Glutamatergic neuron (in vitro differentiated cells): ENCODE data around the gene VRK1. TPM values are rescaled to one million over a fixed set of nuclear protein-coding genes. Genes with fewer than 3 reads are reported as not detected.

Experiments
- DNase-seq: peaks from one replicate; pipeline ENCODE4 v3.0.0; 2022
- H3K27ac Mint-ChIP-seq: one replicate; pipeline ENCODE4 v1.8.0; 2020; ENCODE audit warnings: mild to moderate bottlenecking, mixed read lengths, inconsistent platforms; ENCODE audit not compliant: unreplicated experiment
- H3K27me3 Mint-ChIP-seq: one replicate; pipeline ENCODE4 v1.8.0; 2020; ENCODE audit warnings: mild to moderate bottlenecking, moderate library complexity, mixed read lengths, inconsistent platforms; ENCODE audit not compliant: unreplicated experiment
- H3K36me3 Mint-ChIP-seq: one replicate; pipeline ENCODE4 v1.8.0; 2020; ENCODE audit warnings: mild to moderate bottlenecking, mixed read lengths, inconsistent platforms; ENCODE audit not compliant: unreplicated experiment
- H3K4me1 Mint-ChIP-seq: one replicate; pipeline ENCODE4 v1.8.0; 2020; ENCODE audit warnings: mild to moderate bottlenecking, low read depth, mixed read lengths, inconsistent platforms; ENCODE audit not compliant: unreplicated experiment
- H3K4me3 Mint-ChIP-seq: one replicate; pipeline ENCODE4 v1.8.0; 2020; ENCODE audit warnings: mild to moderate bottlenecking, mixed read lengths, inconsistent platforms; ENCODE audit not compliant: unreplicated experiment
- H3K9me3 Mint-ChIP-seq: one replicate; pipeline ENCODE4 v1.8.0; 2020; ENCODE audit warnings: mild to moderate bottlenecking, moderate library complexity, mixed read lengths, inconsistent platforms; ENCODE audit not compliant: unreplicated experiment
- total RNA-seq: library from RNA; stranded (reverse); fragmentation: NEBNext Ultra II Directional; extraction: Animal tissue kit (Norgen Biotek cat#: 25700); gene quantifications from one replicate; pipeline ENCODE4 v1.2.1, GENCODE V29; 2021; ENCODE audit not compliant: unreplicated experiment
- TF ChIP-seq, protein P1 (sequence below): fragments of 200-600 bp; sonication (generic); IDR thresholded peaks from one replicate; pipeline ENCODE4 v1.5.0; 2021; ENCODE audit not compliant: partially characterized antibody, unreplicated experiment

Gene VRK1
- total RNA-seq, 1 donor from 2014 or later = 50.5 TPM

DNA sequence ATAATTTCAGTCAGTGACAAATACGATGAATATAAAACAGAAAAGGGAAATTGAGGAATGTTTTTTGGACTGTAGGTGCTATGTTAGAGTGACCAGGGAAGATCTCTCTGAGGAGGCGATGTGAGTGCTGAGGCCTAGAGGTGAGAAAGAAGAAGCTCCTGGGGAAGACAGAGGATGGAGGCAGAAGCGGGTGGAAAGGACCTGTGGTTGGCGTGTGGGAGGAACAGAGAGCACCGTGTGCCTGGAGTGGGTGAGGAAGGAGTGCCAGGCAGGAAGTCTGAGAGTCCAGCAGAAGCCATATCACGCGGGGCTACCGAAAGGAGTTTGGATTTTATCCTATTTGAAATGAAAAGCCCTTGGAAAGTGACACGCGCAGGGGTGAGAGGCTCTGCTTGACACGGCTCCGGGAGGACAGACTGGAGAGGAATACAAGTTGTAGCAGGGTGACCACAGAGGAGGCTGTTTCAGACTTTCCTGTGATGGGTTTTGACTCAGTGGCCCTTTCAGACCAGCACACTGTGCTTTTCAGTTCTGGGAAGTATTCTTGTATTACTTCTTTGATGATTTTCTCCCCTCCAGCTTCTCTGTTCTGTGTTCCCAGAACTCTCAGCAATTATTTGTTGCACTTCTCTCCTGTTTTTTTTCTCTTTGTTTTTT lies 96.9 kb downstream of the VRK1 start:
- no peak for DNase-seq
- TF ChIP-seq, protein P1, sequence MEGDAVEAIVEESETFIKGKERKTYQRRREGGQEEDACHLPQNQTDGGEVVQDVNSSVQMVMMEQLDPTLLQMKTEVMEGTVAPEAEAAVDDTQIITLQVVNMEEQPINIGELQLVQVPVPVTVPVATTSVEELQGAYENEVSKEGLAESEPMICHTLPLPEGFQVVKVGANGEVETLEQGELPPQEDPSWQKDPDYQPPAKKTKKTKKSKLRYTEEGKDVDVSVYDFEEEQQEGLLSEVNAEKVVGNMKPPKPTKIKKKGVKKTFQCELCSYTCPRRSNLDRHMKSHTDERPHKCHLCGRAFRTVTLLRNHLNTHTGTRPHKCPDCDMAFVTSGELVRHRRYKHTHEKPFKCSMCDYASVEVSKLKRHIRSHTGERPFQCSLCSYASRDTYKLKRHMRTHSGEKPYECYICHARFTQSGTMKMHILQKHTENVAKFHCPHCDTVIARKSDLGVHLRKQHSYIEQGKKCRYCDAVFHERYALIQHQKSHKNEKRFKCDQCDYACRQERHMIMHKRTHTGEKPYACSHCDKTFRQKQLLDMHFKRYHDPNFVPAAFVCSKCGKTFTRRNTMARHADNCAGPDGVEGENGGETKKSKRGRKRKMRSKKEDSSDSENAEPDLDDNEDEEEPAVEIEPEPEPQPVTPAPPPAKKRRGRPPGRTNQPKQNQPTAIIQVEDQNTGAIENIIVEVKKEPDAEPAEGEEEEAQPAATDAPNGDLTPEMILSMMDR = no peak
- Mint-ChIP-seq H3K9me3 (no peaks in the 10 kb centered on the region), H3K27me3 (peaks cover 3% of the 10 kb centered on the region), H3K27ac (no peak overlapping the region), H3K4me3 (no peak overlapping the region), H3K4me1 (peaks cover 19% of the 10 kb centered on the region), H3K36me3 (no peaks in the 10 kb centered on the region)

DNA sequence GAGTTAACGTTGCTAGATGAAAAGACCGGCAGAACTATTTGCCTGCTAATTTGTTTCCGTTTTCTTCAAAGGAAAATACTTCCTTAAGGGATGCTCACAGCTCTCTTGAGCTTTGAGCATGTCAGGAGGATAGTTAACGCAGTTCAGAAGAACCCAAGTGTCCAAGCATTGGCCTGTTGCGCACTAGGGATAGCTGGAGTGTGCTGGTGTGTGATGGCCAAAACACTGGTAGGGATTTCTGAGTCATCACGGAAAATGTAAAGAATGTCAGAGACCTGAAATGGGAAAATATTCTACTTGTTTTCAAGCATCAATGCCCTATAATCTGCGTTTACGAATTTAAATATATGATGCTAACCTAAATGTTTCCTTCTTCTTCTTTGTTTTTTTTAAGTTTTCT lies 97.8 kb downstream of the VRK1 start:
- Mint-ChIP-seq H3K36me3 (no peaks in the 10 kb centered on the region), H3K4me1 (peaks cover 11% of the 10 kb centered on the region), H3K27ac (no peak overlapping the region), H3K27me3 (peaks cover 3% of the 10 kb centered on the region), H3K9me3 (no peaks in the 10 kb centered on the region), H3K4me3 (no peak overlapping the region)
- TF ChIP-seq, protein P1 = no peak
- DNase-seq = no peak

DNA sequence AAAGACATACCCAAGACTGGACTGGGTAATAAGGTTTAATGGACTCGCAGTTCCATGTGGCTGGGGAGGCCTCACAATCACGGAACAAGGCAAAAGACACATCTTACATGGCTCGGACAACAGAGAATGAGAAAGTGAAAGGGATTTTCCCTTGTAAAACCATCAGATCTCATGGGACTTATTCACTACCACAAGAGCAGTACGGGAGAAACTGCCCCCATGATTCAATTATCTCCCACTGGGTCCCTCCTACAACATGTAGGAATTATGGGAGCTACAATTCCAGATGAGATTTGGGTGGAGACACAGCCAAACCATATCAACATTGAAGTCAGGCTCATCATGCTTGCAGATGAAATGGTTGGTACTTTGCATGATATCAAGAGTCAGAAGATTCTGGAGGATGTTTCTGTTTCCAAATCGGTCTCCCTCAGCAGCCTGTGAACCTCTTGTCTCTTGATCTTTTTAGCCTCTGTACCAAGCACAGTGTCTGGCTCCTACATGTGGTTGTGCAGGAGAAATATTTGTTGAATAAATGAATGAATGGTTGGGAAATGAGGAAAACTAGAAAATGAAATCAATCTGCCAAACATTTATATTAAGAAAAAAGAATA lies 98.6 kb downstream of the VRK1 start:
- H3K27me3 Mint-ChIP-seq = peaks cover 3% of the 10 kb centered on the region
- H3K4me1 Mint-ChIP-seq = peaks cover 5% of the 10 kb centered on the region
- H3K36me3 Mint-ChIP-seq = peaks cover 1% of the 10 kb centered on the region
- H3K9me3 Mint-ChIP-seq = no peaks in the 10 kb centered on the region
- TF ChIP-seq, protein P1 = no peak
- H3K4me3 Mint-ChIP-seq = no peak overlapping the region
- H3K27ac Mint-ChIP-seq = no peak overlapping the region
- DNase-seq = no peak

DNA sequence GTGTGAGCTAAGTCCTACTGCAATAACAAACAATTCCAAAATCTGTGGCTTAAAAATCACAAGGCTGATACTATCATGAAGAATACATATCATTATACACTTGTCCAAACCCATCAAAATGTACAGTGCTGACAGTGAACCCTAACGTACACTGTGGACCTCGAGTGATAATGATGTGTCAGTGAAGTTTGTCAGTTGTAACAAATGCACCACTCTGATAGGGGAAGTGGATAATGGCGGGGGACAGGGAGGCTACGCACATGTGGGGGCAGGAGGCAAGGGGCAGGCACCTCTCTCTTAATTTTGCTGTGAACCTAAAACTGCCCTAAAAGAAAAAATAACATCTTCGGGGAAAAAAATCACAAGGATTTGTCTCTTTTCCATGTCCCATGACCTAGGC lies 100.0 kb downstream of the VRK1 start:
- no peak for DNase-seq
- no peak overlapping the region for H3K27ac Mint-ChIP-seq
- peaks cover 3% of the 10 kb centered on the region for H3K27me3 Mint-ChIP-seq
- H3K4me1 Mint-ChIP-seq = peaks cover 10% of the 10 kb centered on the region
- H3K9me3 Mint-ChIP-seq = no peaks in the 10 kb centered on the region
- TF ChIP-seq, protein P1 = no peak
- H3K4me3 Mint-ChIP-seq = no peak overlapping the region
- peaks cover 6% of the 10 kb centered on the region for H3K36me3 Mint-ChIP-seq

DNA sequence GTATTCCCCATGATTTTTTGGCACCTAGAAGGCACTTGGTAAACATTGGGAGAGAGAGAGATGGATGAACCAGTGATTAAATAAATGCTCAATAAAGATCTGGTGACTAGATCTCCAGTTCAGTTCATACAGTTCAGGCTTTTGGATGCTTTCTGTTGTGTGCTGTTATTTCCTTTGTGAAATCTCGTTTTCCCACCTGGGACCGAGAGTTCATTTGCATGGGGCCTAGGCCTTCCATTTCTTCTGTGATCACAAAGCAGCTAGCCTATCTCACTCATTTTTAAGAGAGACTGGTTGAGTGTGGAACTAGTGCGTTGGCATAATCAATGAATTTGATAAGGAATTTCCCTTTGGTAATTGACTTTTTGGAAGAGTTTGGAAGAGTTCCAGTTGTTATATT lies 104.0 kb downstream of the VRK1 start:
- H3K27ac Mint-ChIP-seq = no peak overlapping the region
- H3K36me3 Mint-ChIP-seq = peaks cover 6% of the 10 kb centered on the region

More for the DNA sequence above, 104.0 kb downstream of the VRK1 start:
- Mint-ChIP-seq H3K27me3 (peaks cover 2% of the 10 kb centered on the region), H3K4me3 (no peak overlapping the region), H3K4me1 (peaks cover 5% of the 10 kb centered on the region), H3K9me3 (no peaks in the 10 kb centered on the region)
- no peak for DNase-seq
- TF ChIP-seq, protein P1 = no peak
